Measurements from ENCODE around the gene ARHGAP26.

GRCh38 chr5:143265995-143266394 is 495.8 kb downstream of the ARHGAP26 start:
- TF ChIP-seq, protein P1, sequence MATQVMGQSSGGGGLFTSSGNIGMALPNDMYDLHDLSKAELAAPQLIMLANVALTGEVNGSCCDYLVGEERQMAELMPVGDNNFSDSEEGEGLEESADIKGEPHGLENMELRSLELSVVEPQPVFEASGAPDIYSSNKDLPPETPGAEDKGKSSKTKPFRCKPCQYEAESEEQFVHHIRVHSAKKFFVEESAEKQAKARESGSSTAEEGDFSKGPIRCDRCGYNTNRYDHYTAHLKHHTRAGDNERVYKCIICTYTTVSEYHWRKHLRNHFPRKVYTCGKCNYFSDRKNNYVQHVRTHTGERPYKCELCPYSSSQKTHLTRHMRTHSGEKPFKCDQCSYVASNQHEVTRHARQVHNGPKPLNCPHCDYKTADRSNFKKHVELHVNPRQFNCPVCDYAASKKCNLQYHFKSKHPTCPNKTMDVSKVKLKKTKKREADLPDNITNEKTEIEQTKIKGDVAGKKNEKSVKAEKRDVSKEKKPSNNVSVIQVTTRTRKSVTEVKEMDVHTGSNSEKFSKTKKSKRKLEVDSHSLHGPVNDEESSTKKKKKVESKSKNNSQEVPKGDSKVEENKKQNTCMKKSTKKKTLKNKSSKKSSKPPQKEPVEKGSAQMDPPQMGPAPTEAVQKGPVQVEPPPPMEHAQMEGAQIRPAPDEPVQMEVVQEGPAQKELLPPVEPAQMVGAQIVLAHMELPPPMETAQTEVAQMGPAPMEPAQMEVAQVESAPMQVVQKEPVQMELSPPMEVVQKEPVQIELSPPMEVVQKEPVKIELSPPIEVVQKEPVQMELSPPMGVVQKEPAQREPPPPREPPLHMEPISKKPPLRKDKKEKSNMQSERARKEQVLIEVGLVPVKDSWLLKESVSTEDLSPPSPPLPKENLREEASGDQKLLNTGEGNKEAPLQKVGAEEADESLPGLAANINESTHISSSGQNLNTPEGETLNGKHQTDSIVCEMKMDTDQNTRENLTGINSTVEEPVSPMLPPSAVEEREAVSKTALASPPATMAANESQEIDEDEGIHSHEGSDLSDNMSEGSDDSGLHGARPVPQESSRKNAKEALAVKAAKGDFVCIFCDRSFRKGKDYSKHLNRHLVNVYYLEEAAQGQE (IDR thresholded peaks at IDR 0.05; ENCODE audit: insufficient read depth in 1 of 2, low read depth in 2 of 2, low read length in 2 of 2), result no peak
- TF ChIP-seq SIN3A (IDR thresholded peaks at IDR 0.05; ENCODE audit: borderline replicate concordance, insufficient read depth, low read length) (no peak), POLR2AphosphoS5 (IDR thresholded peaks at IDR 0.05; ENCODE audit: low read depth, low read length) (no peak), TAF1 (IDR thresholded peaks at IDR 0.05; ENCODE audit: borderline replicate concordance, insufficient read depth, low read length) (no peak)

Measured in PFSK-1 (cell line).